Measurements from ENCODE around the gene EFTUD2. TPM values are rescaled to one million over a fixed set of nuclear protein-coding genes. Genes with fewer than 3 reads are reported as not detected.
"Not testable (repeated sequence)": the region's sequence is repeated elsewhere in the genome, so short reads cannot be mapped to it uniquely, and the experiment has no call there.

The EFTUD2 gene
- total RNA-seq, 3 donors from 2014 or later (not counting 1 experiment from before 2014, with no cell fraction given) = 135 to 178 (median 164) TPM

DNA sequence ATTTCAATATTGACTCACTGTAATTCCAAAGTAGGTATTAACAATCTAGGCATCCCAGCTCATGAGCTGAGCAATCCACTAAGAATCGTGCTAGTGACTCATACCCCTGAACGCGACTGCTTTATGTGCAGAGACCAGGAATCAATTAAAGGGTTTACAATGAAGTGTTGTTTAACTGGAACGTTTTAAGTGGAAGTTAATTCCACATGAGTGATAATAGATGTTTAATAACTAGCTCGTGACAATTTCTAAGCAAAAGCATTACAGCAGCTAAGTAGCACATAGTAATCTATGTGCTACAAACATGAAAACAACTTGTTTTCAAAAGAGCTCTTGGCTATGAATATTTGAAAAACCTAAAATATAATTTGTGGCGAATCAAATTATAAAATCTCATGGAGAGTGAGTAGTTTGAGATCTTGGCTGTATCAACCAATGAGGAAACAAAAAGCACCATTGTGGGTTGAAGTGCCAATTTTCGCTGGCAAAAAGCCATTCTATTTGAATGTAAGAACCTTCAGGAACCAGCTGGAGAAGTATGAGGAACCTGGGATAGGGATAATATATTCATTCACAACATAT is 78.5 kb downstream of the EFTUD2 start:
- no peak for DNase-seq
- no peak overlapping the region for H3K4me3 ChIP-seq (ENCODE audit: low read length)
- no peak overlapping the region for H3K27ac Mint-ChIP-seq
- H3K4me1 ChIP-seq (ENCODE audit: control insufficient read depth, insufficient read depth, low read length) = no peaks in the 10 kb centered on the region
- H3K36me3 Mint-ChIP-seq = no peaks in the 10 kb centered on the region
- 88% methylated on average over 7 of the region's 7 CpGs for WGBS (ENCODE audit: insufficient coverage)
- H3K4me1 Mint-ChIP-seq = no peaks in the 10 kb centered on the region
- ATAC-seq = no peak
- H3K9me3 Mint-ChIP-seq = no peaks in the 10 kb centered on the region
- peaks cover 0 to 4% of the 10 kb centered on the region in 2 donors for H3K27me3 Mint-ChIP-seq (ENCODE audit: low read depth in 2 of 2)
- no peaks in the 10 kb centered on the region for H3K9me3 ChIP-seq (ENCODE audit: control insufficient read depth, insufficient read depth, low read length)
- H3K36me3 ChIP-seq (ENCODE audit: control insufficient read depth, insufficient read depth, low read length) = no peaks in the 10 kb centered on the region
- no peaks in the 10 kb centered on the region for H3K27me3 ChIP-seq (ENCODE audit: control insufficient read depth, insufficient read depth, low read length)
- H3K27ac ChIP-seq (ENCODE audit: low read length) = no peak overlapping the region
- TF ChIP-seq, protein P1, sequence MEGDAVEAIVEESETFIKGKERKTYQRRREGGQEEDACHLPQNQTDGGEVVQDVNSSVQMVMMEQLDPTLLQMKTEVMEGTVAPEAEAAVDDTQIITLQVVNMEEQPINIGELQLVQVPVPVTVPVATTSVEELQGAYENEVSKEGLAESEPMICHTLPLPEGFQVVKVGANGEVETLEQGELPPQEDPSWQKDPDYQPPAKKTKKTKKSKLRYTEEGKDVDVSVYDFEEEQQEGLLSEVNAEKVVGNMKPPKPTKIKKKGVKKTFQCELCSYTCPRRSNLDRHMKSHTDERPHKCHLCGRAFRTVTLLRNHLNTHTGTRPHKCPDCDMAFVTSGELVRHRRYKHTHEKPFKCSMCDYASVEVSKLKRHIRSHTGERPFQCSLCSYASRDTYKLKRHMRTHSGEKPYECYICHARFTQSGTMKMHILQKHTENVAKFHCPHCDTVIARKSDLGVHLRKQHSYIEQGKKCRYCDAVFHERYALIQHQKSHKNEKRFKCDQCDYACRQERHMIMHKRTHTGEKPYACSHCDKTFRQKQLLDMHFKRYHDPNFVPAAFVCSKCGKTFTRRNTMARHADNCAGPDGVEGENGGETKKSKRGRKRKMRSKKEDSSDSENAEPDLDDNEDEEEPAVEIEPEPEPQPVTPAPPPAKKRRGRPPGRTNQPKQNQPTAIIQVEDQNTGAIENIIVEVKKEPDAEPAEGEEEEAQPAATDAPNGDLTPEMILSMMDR (IDR thresholded peaks at IDR 0.05) = no peak
- H3K4me3 Mint-ChIP-seq = no peak overlapping the region
- intact Hi-C loops (cut with micrococcal nuclease) = no loop called here

DNA sequence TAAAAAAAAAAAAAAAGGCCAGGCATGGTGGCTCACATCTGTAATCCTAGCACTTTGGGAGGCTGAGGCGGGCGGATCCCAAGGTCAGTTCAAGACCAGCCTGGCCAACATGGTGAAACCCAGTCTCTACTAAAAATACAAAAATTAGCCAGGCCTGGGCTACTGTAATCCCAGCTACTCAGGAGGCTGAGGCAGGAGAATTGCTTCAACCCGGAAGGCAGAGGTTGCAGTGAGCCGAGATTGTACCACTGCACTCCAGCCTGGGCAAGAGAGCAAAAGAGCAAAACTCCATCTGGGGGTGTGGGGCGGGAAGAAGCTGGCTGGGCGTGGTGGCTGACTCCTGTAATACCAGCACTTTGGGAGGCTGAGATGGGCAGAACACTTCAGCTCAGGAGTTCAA is 80.7 kb downstream of the EFTUD2 start:
- WGBS (ENCODE audit: insufficient coverage) = 93% methylated on average over 6 of the region's 6 CpGs
- DNase-seq; H3K27ac Mint-ChIP-seq; H3K9me3 Mint-ChIP-seq; H3K4me1 ChIP-seq (ENCODE audit: control insufficient read depth, insufficient read depth, low read length); intact Hi-C loops (cut with micrococcal nuclease); H3K9me3 ChIP-seq (ENCODE audit: control insufficient read depth, insufficient read depth, low read length); H3K36me3 ChIP-seq (ENCODE audit: control insufficient read depth, insufficient read depth, low read length); H3K4me3 ChIP-seq (ENCODE audit: low read length); H3K27ac ChIP-seq (ENCODE audit: low read length); H3K36me3 Mint-ChIP-seq; H3K27me3 ChIP-seq (ENCODE audit: control insufficient read depth, insufficient read depth, low read length); H3K4me3 Mint-ChIP-seq; H3K4me1 Mint-ChIP-seq; ATAC-seq; H3K27me3 Mint-ChIP-seq (ENCODE audit: low read depth in 2 of 2): not testable (repeated sequence)

DNA sequence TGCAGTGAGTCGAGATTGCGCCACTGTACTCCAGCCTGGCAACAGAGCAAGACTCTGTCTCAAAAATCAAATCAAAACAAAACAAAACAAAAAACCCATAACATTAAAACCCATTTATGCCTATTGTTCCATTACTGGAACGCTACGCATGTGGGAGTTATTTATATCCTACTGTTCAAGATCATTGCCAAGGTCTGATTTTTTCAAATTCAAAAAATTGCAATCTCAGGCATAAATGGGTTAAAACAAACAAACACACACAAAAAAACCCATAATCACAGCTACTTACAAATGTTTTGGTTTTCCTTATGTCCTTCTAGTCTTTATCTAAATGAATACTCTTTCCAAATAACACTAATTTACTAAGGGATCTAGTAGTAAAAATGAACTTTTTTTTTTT is 87.0 kb downstream of the EFTUD2 start:
- no peaks in the 10 kb centered on the region for H3K9me3 ChIP-seq (ENCODE audit: control insufficient read depth, insufficient read depth, low read length)
- H3K27me3 ChIP-seq (ENCODE audit: control insufficient read depth, insufficient read depth, low read length) = peaks cover 2% of the 10 kb centered on the region
- H3K36me3 ChIP-seq (ENCODE audit: control insufficient read depth, insufficient read depth, low read length) = no peaks in the 10 kb centered on the region
- H3K27ac ChIP-seq (ENCODE audit: low read length) = no peak overlapping the region
- H3K4me3 ChIP-seq (ENCODE audit: low read length) = no peak overlapping the region
- no peak overlapping the region for H3K4me3 Mint-ChIP-seq
- ATAC-seq (no peak), DNase-seq (no peak)
- intact Hi-C loops (cut with micrococcal nuclease) = no loop called here
- H3K27me3 Mint-ChIP-seq (ENCODE audit: low read depth in 2 of 2) = peaks cover 0 to 5% of the 10 kb centered on the region in 2 donors
- no peak overlapping the region for H3K27ac Mint-ChIP-seq
- no peaks in the 10 kb centered on the region for H3K4me1 Mint-ChIP-seq
- TF ChIP-seq, protein P1 (IDR thresholded peaks at IDR 0.05) = no peak
- H3K4me1 ChIP-seq (ENCODE audit: control insufficient read depth, insufficient read depth, low read length) = no peaks in the 10 kb centered on the region
- H3K36me3 Mint-ChIP-seq = no peaks in the 10 kb centered on the region
- H3K9me3 Mint-ChIP-seq = no peaks in the 10 kb centered on the region
- 96% methylated on average over 4 of the region's 4 CpGs for WGBS (ENCODE audit: insufficient coverage)

DNA sequence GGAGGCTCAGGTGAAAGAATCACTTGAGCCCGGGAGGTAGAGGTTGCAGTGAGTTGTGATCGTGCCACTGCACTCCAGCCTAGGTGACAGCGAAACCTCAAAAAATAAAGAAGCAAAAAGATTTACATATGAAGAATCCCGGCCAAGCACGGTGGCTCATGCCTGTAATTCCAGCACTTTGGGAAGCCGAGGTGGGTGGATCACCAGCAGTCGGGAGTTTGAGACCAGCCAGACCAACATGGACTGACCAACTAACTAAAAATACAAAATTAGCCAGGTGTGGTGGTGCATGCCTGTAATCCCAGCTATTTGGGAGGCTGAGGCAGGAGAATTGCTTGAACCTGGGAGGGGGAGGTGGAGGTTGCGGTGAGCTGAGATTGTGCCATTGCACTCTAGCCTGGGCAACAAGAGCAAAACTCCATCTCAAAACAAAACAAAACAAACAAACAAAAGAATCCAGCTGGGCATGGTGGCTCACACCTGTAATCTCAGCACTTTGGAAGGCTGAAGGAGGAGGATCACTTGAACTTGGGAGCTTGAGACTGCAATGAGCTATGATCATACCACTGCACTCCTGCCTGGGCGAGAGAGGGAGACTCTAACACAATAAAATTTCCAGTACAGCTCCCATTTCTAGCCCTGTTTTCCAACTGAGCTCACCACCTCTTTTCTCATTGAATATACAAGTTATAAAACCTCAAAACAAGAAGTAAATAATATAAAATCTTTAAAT is 90.4 kb downstream of the EFTUD2 start:
- H3K27me3 Mint-ChIP-seq (ENCODE audit: low read depth in 2 of 2); H3K36me3 ChIP-seq (ENCODE audit: control insufficient read depth, insufficient read depth, low read length); intact Hi-C loops (cut with micrococcal nuclease); ATAC-seq; H3K4me1 Mint-ChIP-seq; DNase-seq; H3K36me3 Mint-ChIP-seq; H3K9me3 Mint-ChIP-seq; H3K27me3 ChIP-seq (ENCODE audit: control insufficient read depth, insufficient read depth, low read length); H3K27ac Mint-ChIP-seq; H3K4me3 ChIP-seq (ENCODE audit: low read length); H3K9me3 ChIP-seq (ENCODE audit: control insufficient read depth, insufficient read depth, low read length); H3K27ac ChIP-seq (ENCODE audit: low read length); H3K4me1 ChIP-seq (ENCODE audit: control insufficient read depth, insufficient read depth, low read length); H3K4me3 Mint-ChIP-seq: not testable (repeated sequence)
- WGBS (ENCODE audit: insufficient coverage) = 93% methylated on average over 8 of the region's 9 CpGs

Data from natural killer cell (primary cell).